Keratinocyte (primary cell): ENCODE data around the gene FMO1. TPM values are rescaled to one million over a fixed set of nuclear protein-coding genes. Genes with fewer than 3 reads are reported as not detected.

Experiments
- DNase-seq: peaks from one replicate; pipeline ENCODE4 v3.0.0-alpha.2; 2011; ENCODE audit warnings: low read depth, missing footprints, low spot score
- FAIRE-seq: peaks from 2 replicates; lab custom pipeline; 2011; peaks lifted over from hg19 to GRCh38; lab: Jason Lieb, UNC
- H2AFZ ChIP-seq: 2 replicates; pipeline ENCODE4 v1.6.0; 2012; ENCODE audit warnings: low read length, control low read depth, inconsistent platforms; ENCODE audit not compliant: control insufficient read depth
- H3K27ac ChIP-seq: 2 replicates; pipeline ENCODE4 v1.5.1; 2011; ENCODE audit warnings: low read length; ENCODE audit not compliant: control insufficient read depth, insufficient read depth
- H3K27me3 ChIP-seq: 3 replicates; pipeline ENCODE4 v1.6.0; 2011; ENCODE audit warnings: low read length; ENCODE audit not compliant: control insufficient read depth, insufficient read depth; ENCODE audit errors: extremely low read depth
- H3K36me3 ChIP-seq, 2 experiments: 2 replicates in 1 of 2; 3 replicates in 1 of 2; pipeline ENCODE4 v1.5.1; 2011; ENCODE audit warnings: low read length in 2 of 2, mild to moderate bottlenecking in 1 of 2; ENCODE audit not compliant: control insufficient read depth in 2 of 2, insufficient read depth in 2 of 2; ENCODE audit errors: extremely low read depth in 1 of 2
- H3K4me1 ChIP-seq: 3 replicates; pipeline ENCODE4 v1.5.1; 2011; ENCODE audit warnings: low read length; ENCODE audit not compliant: control insufficient read depth, insufficient read depth; ENCODE audit errors: extremely low read depth
- H3K4me2 ChIP-seq: 3 replicates; pipeline ENCODE4 v1.6.0; 2011; ENCODE audit warnings: low read depth, low read length; ENCODE audit not compliant: control insufficient read depth, insufficient read depth; ENCODE audit errors: extremely low read depth
- H3K4me3 ChIP-seq, 3 experiments: fragments of 200-600 bp in 1 of 3; sonication (generic) in 1 of 3; 2 replicates in 2 of 3; 3 replicates in 1 of 3; pipeline ENCODE4 v1.5.1; 2011 to 2016; ENCODE audit warnings: low read length in 3 of 3, mild to moderate bottlenecking in 3 of 3, control low read depth in 2 of 3, inconsistent platforms in 1 of 3, low read depth in 1 of 3, mixed read lengths in 1 of 3, mixed run types in 1 of 3, moderate library complexity in 1 of 3; ENCODE audit not compliant: control insufficient read depth in 2 of 3, insufficient read depth in 2 of 3; ENCODE audit errors: extremely low read depth in 1 of 3
- H3K79me2 ChIP-seq: 2 replicates; pipeline ENCODE4 v1.6.0; 2012; ENCODE audit warnings: low read length; ENCODE audit not compliant: control insufficient read depth, insufficient read depth
- H3K9ac ChIP-seq: 3 replicates; pipeline ENCODE4 v1.6.0; 2011; ENCODE audit warnings: low read length; ENCODE audit not compliant: control insufficient read depth, insufficient read depth; ENCODE audit errors: extremely low read depth
- H3K9me1 ChIP-seq: 3 replicates; pipeline ENCODE4 v1.6.0; 2011; ENCODE audit warnings: low read length; ENCODE audit not compliant: control insufficient read depth, insufficient read depth; ENCODE audit errors: extremely low read depth
- H3K9me3 ChIP-seq: 2 replicates; pipeline ENCODE4 v1.5.1; 2012; ENCODE audit warnings: low read depth, low read length; ENCODE audit not compliant: control insufficient read depth
- H4K20me1 ChIP-seq: 3 replicates; pipeline ENCODE4 v1.6.0; 2011; ENCODE audit warnings: low read length; ENCODE audit not compliant: control insufficient read depth, insufficient read depth; ENCODE audit errors: extremely low read depth
- EZH2 ChIP-seq: IDR thresholded peaks from one replicate; pipeline ENCODE4 v1.6.1; 2012; ENCODE audit warnings: inconsistent platforms, mild to moderate bottlenecking, low read length, moderate library complexity
- dilution Hi-C: fragments of 300-500 bp; cut with MboI; formaldehyde crosslinking; loops from one replicate; pipeline ENCODE4 v1.7.0; 2020; ENCODE audit warnings: low sequenced_read_pairs; ENCODE audit not compliant: extremely low pct_ligation_motif_present
- polyA plus RNA-seq, 5 experiments: library from polyadenylated mRNA; depleted of rRNA in 3 of 5; stranded (reverse) in 3 of 5; stranded (forward) in 1 of 5; unstranded in 1 of 5; fragments of >200 nt; gene quantifications; 1 replicate in 1 of 5; 2 replicates in 3 of 5; 3 replicates in 1 of 5; pipeline versions ENCODE4 v1.2.1 to v1.2.3, GENCODE V29; 2011 to 2012; ENCODE audit warnings: missing spikeins in 2 of 5, low read depth in 1 of 5, low replicate concordance in 1 of 5
- TF ChIP-seq, protein P1 (sequence below), 3 experiments: IDR thresholded peaks in 1 of 3; conservative IDR thresholded peaks in 1 of 3; optimal IDR thresholded peaks in 1 of 3; 2 replicates in 2 of 3; 3 replicates in 1 of 3; pipeline versions ENCODE3 to v1.5.1; 2011; ENCODE audit warnings: low read length in 3 of 3, mild to moderate bottlenecking in 3 of 3, moderate library complexity in 2 of 3, control low read depth in 1 of 3, inconsistent platforms in 1 of 3; ENCODE audit not compliant: insufficient read depth in 2 of 3; ENCODE audit errors: extremely low read depth in 1 of 3

FMO1 gene
- polyA plus RNA-seq, 1 donor (not counting 4 experiments of a cell fraction or from before 2014, with no cell fraction given): 0.07 TPM

DNA sequence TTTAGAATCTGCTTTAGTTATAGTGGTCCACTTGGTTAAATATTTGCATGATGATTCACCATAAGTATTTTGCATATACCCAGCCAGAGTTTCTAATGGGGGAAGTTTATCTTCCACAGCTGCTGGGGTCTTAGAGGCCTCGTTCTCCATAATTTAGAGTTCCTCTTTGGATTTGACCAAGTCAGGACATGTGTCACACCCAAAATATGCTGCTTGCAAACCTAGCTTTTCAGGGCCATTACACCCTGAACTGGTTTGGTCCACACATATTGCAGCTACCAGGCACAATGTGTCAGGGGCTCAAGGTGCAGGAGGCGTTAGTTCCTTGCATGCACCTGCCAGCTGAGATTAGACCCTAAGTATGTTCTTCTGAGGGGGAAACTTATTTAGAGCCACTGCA is 48.6 kb downstream of the FMO1 start:
- H3K9me1 ChIP-seq: no peaks in the 10 kb centered on the region
- dilution Hi-C loops: no loop called here
- no peaks in the 10 kb centered on the region for H3K27me3 ChIP-seq

DNA sequence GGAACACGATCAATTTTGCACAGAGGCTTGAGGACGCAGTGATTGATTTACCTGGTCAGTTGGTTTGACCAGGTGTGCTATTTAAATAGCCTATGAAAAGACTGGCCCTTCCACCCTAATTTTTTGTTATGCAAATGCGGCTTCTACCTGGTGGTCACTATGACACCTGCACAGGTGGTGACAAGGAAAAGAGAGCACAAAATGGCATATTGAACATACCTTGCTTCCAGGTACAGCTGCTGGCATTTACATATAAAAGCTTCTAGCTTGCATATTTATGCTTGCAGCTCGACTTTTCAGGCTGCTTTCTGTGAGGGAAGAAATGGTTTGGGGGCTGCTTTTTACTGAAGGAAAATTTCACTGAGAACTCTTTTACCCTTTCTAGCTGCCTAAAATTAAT is 50.4 kb downstream of the FMO1 start:
- H3K27ac ChIP-seq: no peak overlapping the region
- H2AFZ ChIP-seq: no peak overlapping the region
- no peaks in the 10 kb centered on the region for H3K27me3 ChIP-seq
- H3K9ac ChIP-seq: no peak overlapping the region
- DNase-seq (no peak), FAIRE-seq (no peak)
- no peak overlapping the region for H3K4me3 ChIP-seq
- no peaks in the 10 kb centered on the region for H4K20me1 ChIP-seq
- H3K36me3 ChIP-seq: no peaks in the 10 kb centered on the region
- no peaks in the 10 kb centered on the region for H3K4me1 ChIP-seq
- dilution Hi-C loops: no loop called here
- no peaks in the 10 kb centered on the region for H3K79me2 ChIP-seq
- no peaks in the 10 kb centered on the region for H3K9me1 ChIP-seq
- H3K4me2 ChIP-seq: no peak overlapping the region
- no peaks in the 10 kb centered on the region for H3K9me3 ChIP-seq
- TF ChIP-seq EZH2: no peak
- TF ChIP-seq, protein P1, sequence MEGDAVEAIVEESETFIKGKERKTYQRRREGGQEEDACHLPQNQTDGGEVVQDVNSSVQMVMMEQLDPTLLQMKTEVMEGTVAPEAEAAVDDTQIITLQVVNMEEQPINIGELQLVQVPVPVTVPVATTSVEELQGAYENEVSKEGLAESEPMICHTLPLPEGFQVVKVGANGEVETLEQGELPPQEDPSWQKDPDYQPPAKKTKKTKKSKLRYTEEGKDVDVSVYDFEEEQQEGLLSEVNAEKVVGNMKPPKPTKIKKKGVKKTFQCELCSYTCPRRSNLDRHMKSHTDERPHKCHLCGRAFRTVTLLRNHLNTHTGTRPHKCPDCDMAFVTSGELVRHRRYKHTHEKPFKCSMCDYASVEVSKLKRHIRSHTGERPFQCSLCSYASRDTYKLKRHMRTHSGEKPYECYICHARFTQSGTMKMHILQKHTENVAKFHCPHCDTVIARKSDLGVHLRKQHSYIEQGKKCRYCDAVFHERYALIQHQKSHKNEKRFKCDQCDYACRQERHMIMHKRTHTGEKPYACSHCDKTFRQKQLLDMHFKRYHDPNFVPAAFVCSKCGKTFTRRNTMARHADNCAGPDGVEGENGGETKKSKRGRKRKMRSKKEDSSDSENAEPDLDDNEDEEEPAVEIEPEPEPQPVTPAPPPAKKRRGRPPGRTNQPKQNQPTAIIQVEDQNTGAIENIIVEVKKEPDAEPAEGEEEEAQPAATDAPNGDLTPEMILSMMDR (optimal IDR thresholded peaks at IDR 0.05 in 1 of 3, IDR thresholded peaks at IDR 0.05 in 1 of 3, conservative IDR thresholded peaks at IDR 0.05 in 1 of 3; ENCODE audit: extremely low read depth in 1 of 3, insufficient read depth in 2 of 3, low read length in 3 of 3): no peak

More for the DNA sequence above, 48.6 kb downstream of the FMO1 start:
- no peaks in the 10 kb centered on the region for H3K9me3 ChIP-seq
- no peaks in the 10 kb centered on the region for H3K4me1 ChIP-seq
- H2AFZ ChIP-seq: no peak overlapping the region
- DNase-seq (no peak), FAIRE-seq (no peak)
- no peaks in the 10 kb centered on the region for H4K20me1 ChIP-seq
- H3K79me2 ChIP-seq: no peaks in the 10 kb centered on the region
- H3K36me3 ChIP-seq: no peaks in the 10 kb centered on the region
- no peak for TF ChIP-seq EZH2
- TF ChIP-seq, protein P1 (optimal IDR thresholded peaks at IDR 0.05 in 1 of 3, IDR thresholded peaks at IDR 0.05 in 1 of 3, conservative IDR thresholded peaks at IDR 0.05 in 1 of 3; ENCODE audit: extremely low read depth in 1 of 3, insufficient read depth in 2 of 3, low read length in 3 of 3): no peak
- no peak overlapping the region for H3K9ac ChIP-seq
- H3K4me2 ChIP-seq: no peak overlapping the region
- no peak overlapping the region for H3K27ac ChIP-seq
- no peak overlapping the region for H3K4me3 ChIP-seq
